K562 (cell line): Measurements from ENCODE around the gene TMEM158. TPM values are rescaled to one million over a fixed set of nuclear protein-coding genes. Genes with fewer than 3 reads are reported as not detected.

Source experiments
- BRCA1 ChIP-seq, 2 experiments: fragments of 450-650 bp in 1 of 2; sonication (generic) in 1 of 2; formaldehyde crosslinking in 1 of 2; IDR thresholded peaks; 2 replicates each; pipeline versions ENCODE4 v1.5.0 to v1.6.1; 2017 to 2020; ENCODE audit warnings: mild to moderate bottlenecking in 1 of 2, missing genetic modification reagents in 1 of 2
- ESRRA ChIP-seq: fragments of 450-650 bp; IDR thresholded peaks from 2 replicates; pipeline ENCODE4 v1.6.1; 2014; ENCODE audit warnings: low read depth, mild to moderate bottlenecking, moderate library complexity, borderline replicate concordance
- FOXK2 ChIP-seq, 2 experiments: fragments of 450-650 bp; IDR thresholded peaks in 1 of 2; conservative IDR thresholded peaks in 1 of 2; 2 replicates each; pipeline ENCODE4 v1.6.1; 2016; ENCODE audit warnings: low read depth in 2 of 2, mild to moderate bottlenecking in 1 of 2
- GATAD2B ChIP-seq: fragments of 450-650 bp; IDR thresholded peaks from 2 replicates; pipeline ENCODE4 v1.6.1; 2017; ENCODE audit warnings: mild to moderate bottlenecking, borderline replicate concordance
- HDAC8 ChIP-seq: fragments of 450-650 bp; IDR thresholded peaks from 2 replicates; pipeline ENCODE4 v1.6.1; 2016; ENCODE audit warnings: mild to moderate bottlenecking, missing genetic modification characterization, moderate library complexity, missing compliant biosample characterization
- JUN ChIP-seq, 2 experiments: sonication (generic) in 1 of 2; formaldehyde crosslinking in 1 of 2; IDR thresholded peaks; 2 replicates each; pipeline versions ENCODE4 v1.6.1 to v1.8.0; 2012 to 2022; ENCODE audit warnings: borderline replicate concordance in 2 of 2, mild to moderate bottlenecking in 2 of 2, improper control_type of control experiment in 1 of 2, low read depth in 1 of 2, low read length in 1 of 2, missing genetic modification reagents in 1 of 2
- KLF16 ChIP-seq: IDR thresholded peaks from 2 replicates; pipeline ENCODE4 v1.6.1; 2016; ENCODE audit warnings: antibody characterized with exemption
- NR2C1 ChIP-seq, 2 experiments: fragments of 450-650 bp; IDR thresholded peaks; 2 replicates each; pipeline ENCODE4 v1.6.1; 2017; ENCODE audit warnings: mild to moderate bottlenecking in 2 of 2, antibody characterized with exemption in 1 of 2, inconsistent platforms in 1 of 2, missing compliant biosample characterization in 1 of 2, missing genetic modification characterization in 1 of 2
- NR2C2 ChIP-seq, 2 experiments: fragments of 200-800 bp in 1 of 2; sonication (Bioruptor generic) in 1 of 2; sonication (generic) in 1 of 2; formaldehyde crosslinking in 1 of 2; IDR thresholded peaks; 2 replicates each; pipeline versions ENCODE4 v1.6.1 to v1.8.0; 2016 to 2022; ENCODE audit warnings: mild to moderate bottlenecking in 1 of 2, missing compliant biosample characterization in 1 of 2, missing genetic modification characterization in 1 of 2, missing genetic modification reagents in 1 of 2
- RBM39 ChIP-seq: fragments of 200-400 bp; formaldehyde crosslinking; optimal IDR thresholded peaks from 2 replicates; pipeline ENCODE3; 2018; ENCODE audit warnings: low read depth, low read length
- RFX7 ChIP-seq: fragments of 250-450 bp; sonication (Bioruptor Pico); IDR thresholded peaks from 2 replicates; pipeline ENCODE4 v1.5.1; 2021; ENCODE audit warnings: mild to moderate bottlenecking
- SMARCA4 ChIP-seq: fragments of 450-650 bp; IDR thresholded peaks from 2 replicates; pipeline ENCODE4 v1.6.1; 2016
- SMARCC2 ChIP-seq: fragments of 450-650 bp; IDR thresholded peaks from 2 replicates; pipeline ENCODE4 v1.6.1; 2017; ENCODE audit warnings: antibody characterized with exemption, moderate library complexity, mild to moderate bottlenecking, low read depth
- SMARCE1 ChIP-seq: fragments of 450-650 bp; IDR thresholded peaks from 2 replicates; pipeline ENCODE4 v1.7.1; 2016; ENCODE audit warnings: mild to moderate bottlenecking
- U2AF1 ChIP-seq: fragments of 200-400 bp; formaldehyde crosslinking; optimal IDR thresholded peaks from 2 replicates; pipeline ENCODE3; 2017; ENCODE audit warnings: mild to moderate bottlenecking, low read depth, low read length, moderate library complexity
- ZFPM2 ChIP-seq: fragments of 250-450 bp; sonication (Bioruptor Pico); IDR thresholded peaks from 2 replicates; pipeline ENCODE4 v1.5.1; 2022; ENCODE audit warnings: mild to moderate bottlenecking
- ZNF311 ChIP-seq: fragments of 250-450 bp; sonication (Bioruptor Pico); IDR thresholded peaks from 2 replicates; pipeline ENCODE4 v1.4.0; 2020; ENCODE audit warnings: mild to moderate bottlenecking, moderate library complexity
- ZNF316 ChIP-seq: fragments of 450-650 bp; IDR thresholded peaks from 2 replicates; pipeline ENCODE4 v1.6.1; 2016
- polyA plus RNA-seq, 8 experiments: library from polyadenylated mRNA; depleted of rRNA in 4 of 8; stranded (reverse) in 5 of 8; unstranded in 3 of 8; fragments of >200 nt; fragmentation: Nextera tagmentation in 2 of 8; fragmentation: Illumina TruSeq in 1 of 8; extraction: Ambion mirVana in 2 of 8; extraction: Trizol in 1 of 8; gene quantifications; 2 replicates each; pipeline versions ENCODE4 v1.2.1 to v1.2.3, GENCODE V29; 2011 to 2014; ENCODE audit warnings: inconsistent platforms in 1 of 8, missing spikeins in 1 of 8
- total RNA-seq, 7 experiments: library from RNA; depleted of rRNA in 6 of 7; stranded (reverse); fragments of >200 nt in 6 of 7; fragmentation: Illumina TruSeq in 2 of 7; extraction: Trizol in 2 of 7; gene quantifications; 2 replicates each; pipeline versions ENCODE4 v1.2.1 to v1.2.3, GENCODE V29; 2011 to 2021; ENCODE audit warnings: low replicate concordance in 1 of 7

TMEM158 gene
- total and polyA plus RNA-seq, 9 of the 15 experiments (the other 6 are each of a cell fraction or from before 2014, with no cell fraction given): 2.2 to 46.5 (median 8.4) TPM

- TF ChIP-seq ZFPM2 (CRISPR knock-in tag) (no peak), HDAC8 (tag) (no peak), NR2C2 (CRISPR knock-in tag; IDR thresholded peaks at IDR 0.05) (peak; percentile 50; the same call in 1 of the 2 replicates), NR2C2 (tag; IDR thresholded peaks at IDR 0.05) (peak; percentile 69), BRCA1 (IDR thresholded peaks at IDR 0.05) (no peak), BRCA1 (CRISPR knock-in tag; IDR thresholded peaks at IDR 0.05) (no peak), ESRRA (no peak), KLF16 (no peak), NR2C1 (IDR thresholded peaks at IDR 0.05) (no peak; the same call in 1 of the 2 replicates), NR2C1 (tag; IDR thresholded peaks at IDR 0.05) (0 out of 2 replicates have a peak, but pooled peaks have one; percentile 14), SMARCE1 (peak; percentile 70), SMARCC2 (0 out of 2 replicates have a peak, but pooled peaks have one; percentile 53), FOXK2 (conservative IDR thresholded peaks at IDR 0.05 in 1 of 2, IDR thresholded peaks at IDR 0.05 in 1 of 2; ENCODE audit: low read depth in 2 of 2) (peak in 1 of 2 experiments; percentile 17; a peak in 1 of 4 replicates), JUN (IDR thresholded peaks at IDR 0.05; ENCODE audit: borderline replicate concordance, low read depth, low read length) (peak; percentile 75), JUN (CRISPR knock-in tag; IDR thresholded peaks at IDR 0.05; ENCODE audit: borderline replicate concordance) (no peak), RBM39 (no peak), ZNF316 (no peak), ZNF311 (CRISPR knock-in tag) (no peak), SMARCA4 (peak; percentile 75), GATAD2B (no peak), U2AF1 (no peak), RFX7 (CRISPR knock-in tag) (no peak)
Observed at GRCh38 chr3:45218578-45219390, 7.3 kb downstream of the TMEM158 start (continued).
